ENCODE results near the gene SPECC1. TPM values are rescaled to one million over a fixed set of nuclear protein-coding genes. Genes with fewer than 3 reads are reported as not detected.

Gene SPECC1
- total RNA-seq, 1 donor from 2014 or later = 31.0 TPM

DNA sequence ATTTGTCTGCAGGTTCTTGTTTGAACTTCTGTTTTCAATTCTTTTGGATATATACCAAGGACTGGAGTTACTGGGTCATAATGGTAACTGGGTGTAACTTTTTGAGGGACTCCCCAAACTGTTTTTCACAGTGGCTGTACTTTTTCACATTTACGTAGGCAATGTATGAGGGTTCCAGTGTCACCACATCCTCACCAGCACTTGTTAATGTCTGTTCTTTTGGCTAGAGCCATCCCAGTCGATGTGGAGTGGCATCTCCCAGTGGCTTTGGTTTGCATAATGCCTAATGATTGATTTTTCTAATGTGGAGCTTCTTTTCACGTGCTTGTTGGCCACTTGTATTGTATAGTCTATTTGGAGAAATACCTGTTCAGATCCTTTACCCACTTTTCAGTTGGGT lies 59.3 kb downstream of the SPECC1 start:
- intact Hi-C loops (cut with DNase I) = no loop called here
- no peak overlapping the region for H3K27ac ChIP-seq

DNA sequence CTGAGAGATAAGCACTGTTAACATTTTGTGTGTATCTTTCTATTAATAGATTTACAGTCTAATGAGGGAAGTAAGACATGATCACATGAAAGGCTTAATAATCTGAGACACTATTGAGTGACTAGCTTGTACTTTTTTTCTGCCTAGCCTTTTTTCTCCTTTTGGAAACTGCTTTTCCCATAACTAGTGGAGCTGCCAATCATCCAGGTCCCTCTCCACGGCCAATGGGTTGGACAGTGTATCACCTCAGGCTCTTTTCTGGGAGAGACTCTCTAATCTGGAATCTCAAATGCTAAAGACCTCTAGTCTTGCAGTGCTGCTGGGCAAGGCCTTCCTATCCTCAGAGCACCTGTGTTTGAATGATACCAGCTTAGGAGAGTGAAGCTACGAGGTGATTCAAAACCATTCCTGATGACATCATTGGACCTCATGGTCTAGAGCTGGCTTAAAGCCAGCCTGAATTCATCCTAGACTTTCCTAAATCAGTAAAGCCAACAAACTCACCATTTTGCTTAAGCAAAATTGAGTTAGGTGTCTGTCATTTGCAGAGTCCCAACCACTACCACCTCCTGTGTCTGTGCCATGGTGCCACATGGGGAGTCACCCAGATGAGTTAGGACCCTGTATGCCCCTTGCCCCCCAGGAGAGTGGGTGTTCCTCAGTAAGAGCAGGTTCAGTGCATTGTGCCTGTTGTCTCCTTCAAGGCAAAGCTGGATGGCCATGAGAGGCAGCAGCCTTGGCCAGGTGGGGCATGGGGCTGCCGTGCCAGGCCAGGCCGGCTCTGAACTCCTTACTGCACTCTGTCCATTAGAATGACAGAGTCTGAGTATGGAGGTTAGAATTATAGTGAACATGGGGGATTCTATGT lies 62.9 kb downstream of the SPECC1 start:
- no peak for ATAC-seq
- H3K9me3 ChIP-seq = no peaks in the 10 kb centered on the region
- TF ChIP-seq, protein P1, sequence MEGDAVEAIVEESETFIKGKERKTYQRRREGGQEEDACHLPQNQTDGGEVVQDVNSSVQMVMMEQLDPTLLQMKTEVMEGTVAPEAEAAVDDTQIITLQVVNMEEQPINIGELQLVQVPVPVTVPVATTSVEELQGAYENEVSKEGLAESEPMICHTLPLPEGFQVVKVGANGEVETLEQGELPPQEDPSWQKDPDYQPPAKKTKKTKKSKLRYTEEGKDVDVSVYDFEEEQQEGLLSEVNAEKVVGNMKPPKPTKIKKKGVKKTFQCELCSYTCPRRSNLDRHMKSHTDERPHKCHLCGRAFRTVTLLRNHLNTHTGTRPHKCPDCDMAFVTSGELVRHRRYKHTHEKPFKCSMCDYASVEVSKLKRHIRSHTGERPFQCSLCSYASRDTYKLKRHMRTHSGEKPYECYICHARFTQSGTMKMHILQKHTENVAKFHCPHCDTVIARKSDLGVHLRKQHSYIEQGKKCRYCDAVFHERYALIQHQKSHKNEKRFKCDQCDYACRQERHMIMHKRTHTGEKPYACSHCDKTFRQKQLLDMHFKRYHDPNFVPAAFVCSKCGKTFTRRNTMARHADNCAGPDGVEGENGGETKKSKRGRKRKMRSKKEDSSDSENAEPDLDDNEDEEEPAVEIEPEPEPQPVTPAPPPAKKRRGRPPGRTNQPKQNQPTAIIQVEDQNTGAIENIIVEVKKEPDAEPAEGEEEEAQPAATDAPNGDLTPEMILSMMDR (IDR thresholded peaks at IDR 0.05) = no peak

More for the DNA sequence above, 59.3 kb downstream of the SPECC1 start:
- DNase-seq (no peak), ATAC-seq (no peak)
- H3K4me1 ChIP-seq = peaks cover 27% of the 10 kb centered on the region
- H3K27me3 ChIP-seq = no peaks in the 10 kb centered on the region
- no peaks in the 10 kb centered on the region for H3K9me3 ChIP-seq
- H3K36me3 ChIP-seq = no peaks in the 10 kb centered on the region
- no peak overlapping the region for H3K4me3 ChIP-seq
- TF ChIP-seq, protein P1 (IDR thresholded peaks at IDR 0.05) = no peak

GRCh38 chr17:20072692-20072992 lies 63.5 kb downstream of the SPECC1 start:
- H3K4me3 ChIP-seq = no peak overlapping the region
- TF ChIP-seq, protein P1 (IDR thresholded peaks at IDR 0.05) = no peak
- no peak overlapping the region for H3K27ac ChIP-seq
- no peak for DNase-seq
- intact Hi-C loops (cut with DNase I) = no loop called here
- no peaks in the 10 kb centered on the region for H3K36me3 ChIP-seq
- no peaks in the 10 kb centered on the region for H3K27me3 ChIP-seq
- no peaks in the 10 kb centered on the region for H3K9me3 ChIP-seq
- ATAC-seq = no peak
- peaks cover 17% of the 10 kb centered on the region for H3K4me1 ChIP-seq

More for the DNA sequence above, 62.9 kb downstream of the SPECC1 start:
- H3K27ac ChIP-seq = no peak overlapping the region
- no peaks in the 10 kb centered on the region for H3K27me3 ChIP-seq
- H3K4me3 ChIP-seq = no peak overlapping the region
- H3K36me3 ChIP-seq = no peaks in the 10 kb centered on the region
- H3K4me1 ChIP-seq = peaks cover 17% of the 10 kb centered on the region
- DNase-seq = no peak
- intact Hi-C loops (cut with DNase I) = no loop called here

- no peak for DNase-seq
- intact Hi-C loops (cut with DNase I) = no loop called here
- peaks cover 17% of the 10 kb centered on the region for H3K4me1 ChIP-seq
- no peaks in the 10 kb centered on the region for H3K36me3 ChIP-seq
- ATAC-seq = peak; percentile 85
- H3K27me3 ChIP-seq = no peaks in the 10 kb centered on the region
- peak overlapping the region; percentile 40 for H3K4me3 ChIP-seq
- peak overlapping the region; percentile 52 for H3K27ac ChIP-seq
- TF ChIP-seq, protein P1 (IDR thresholded peaks at IDR 0.05) = no peak
- H3K9me3 ChIP-seq = no peaks in the 10 kb centered on the region
These were observed 64.2 kb downstream of the SPECC1 start for GRCh38 chr17:20073055-20073979.

- H3K27ac ChIP-seq = peak overlapping the region; percentile 52
- H3K27me3 ChIP-seq = no peaks in the 10 kb centered on the region
- ATAC-seq = peak; percentile 27
- peak overlapping the region; percentile 40 for H3K4me3 ChIP-seq
- H3K36me3 ChIP-seq = no peaks in the 10 kb centered on the region
- H3K9me3 ChIP-seq = no peaks in the 10 kb centered on the region
- H3K4me1 ChIP-seq = peaks cover 17% of the 10 kb centered on the region
- DNase-seq = no peak
- TF ChIP-seq, protein P1 (IDR thresholded peaks at IDR 0.05) = no peak
- intact Hi-C loops (cut with DNase I) = no loop called here
These were observed 64.8 kb downstream of the SPECC1 start for GRCh38 chr17:20074001-20074400.
